Measurements from ENCODE around the gene ATP2B1. TPM values are rescaled to one million over a fixed set of nuclear protein-coding genes. Genes with fewer than 3 reads are reported as not detected.

The ATP2B1 gene
- total RNA-seq, 1 donor: 408 TPM

DNA sequence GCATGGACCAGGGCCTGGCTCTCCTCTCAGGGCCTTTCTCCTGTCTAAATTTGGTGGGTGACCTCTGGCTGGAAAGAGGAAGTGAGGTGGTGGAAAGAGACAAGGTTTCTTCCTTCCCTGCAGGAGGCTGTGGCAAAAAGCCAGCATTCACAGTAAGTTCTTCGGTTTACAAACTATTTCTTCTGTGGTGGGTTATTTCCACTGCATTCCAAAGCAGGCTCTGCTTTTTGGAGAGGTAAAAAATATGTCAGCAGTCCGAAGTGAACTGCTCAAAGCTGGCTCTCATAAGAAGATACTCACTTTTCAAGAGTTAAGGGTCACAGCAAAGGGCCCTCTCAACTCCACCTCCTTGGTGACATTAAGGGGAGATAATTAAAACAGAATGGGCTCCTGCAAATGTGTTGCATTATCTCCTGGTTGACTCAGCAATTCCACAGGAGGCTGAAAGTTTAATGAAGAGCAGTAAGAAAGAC is 133.9 kb downstream of the ATP2B1 start:
- no peak overlapping the region for H3K4me3 ChIP-seq (ENCODE audit: low read length)

DNA sequence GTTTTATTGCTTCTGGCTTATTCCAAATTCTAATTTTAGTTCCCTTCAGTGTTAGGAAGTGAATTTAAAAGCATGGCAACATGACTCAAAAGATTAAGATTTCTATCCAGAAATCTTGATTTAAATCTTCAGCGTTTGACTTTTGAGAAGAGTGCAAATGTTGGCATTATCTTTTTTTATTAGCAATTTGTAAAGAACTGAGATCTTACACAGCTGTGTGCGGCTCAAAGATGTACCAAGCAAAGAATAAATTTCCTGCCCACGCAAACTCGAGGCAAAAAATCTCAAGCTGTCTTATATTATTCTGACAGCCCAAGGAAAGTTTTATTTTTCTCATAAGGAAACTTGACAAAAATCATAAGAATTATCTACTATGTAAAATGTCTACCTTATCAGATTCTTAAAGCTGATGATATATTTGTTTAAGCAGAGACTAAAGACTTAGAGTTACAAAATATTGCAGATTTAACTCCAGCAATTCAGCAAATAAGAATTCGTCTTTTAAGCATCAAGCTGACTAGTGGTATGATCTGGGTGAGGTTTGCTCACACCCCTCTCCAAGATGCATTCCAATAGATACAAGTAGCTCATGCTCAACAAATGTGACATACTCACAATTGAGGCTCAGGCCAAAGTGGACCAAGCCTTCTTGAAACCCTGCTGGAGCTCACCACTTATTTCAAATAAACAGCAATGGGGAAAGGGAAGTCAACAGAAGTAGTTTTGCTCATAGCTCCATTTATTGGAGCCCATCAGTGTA is 135.4 kb downstream of the ATP2B1 start:
- H3K9me3 ChIP-seq (ENCODE audit: low read depth, low read length): no peaks in the 10 kb centered on the region
- no peaks in the 10 kb centered on the region for H3K4me1 ChIP-seq (ENCODE audit: insufficient read depth, low read length)
- no peak overlapping the region for H3K4me3 ChIP-seq (ENCODE audit: low read length)
- no peaks in the 10 kb centered on the region for H3K27me3 ChIP-seq (ENCODE audit: insufficient read depth, low read length)

More for the DNA sequence above, 133.9 kb downstream of the ATP2B1 start:
- no peaks in the 10 kb centered on the region for H3K27me3 ChIP-seq (ENCODE audit: insufficient read depth, low read length)
- H3K9me3 ChIP-seq (ENCODE audit: low read depth, low read length): no peaks in the 10 kb centered on the region
- H3K4me1 ChIP-seq (ENCODE audit: insufficient read depth, low read length): no peaks in the 10 kb centered on the region

DNA sequence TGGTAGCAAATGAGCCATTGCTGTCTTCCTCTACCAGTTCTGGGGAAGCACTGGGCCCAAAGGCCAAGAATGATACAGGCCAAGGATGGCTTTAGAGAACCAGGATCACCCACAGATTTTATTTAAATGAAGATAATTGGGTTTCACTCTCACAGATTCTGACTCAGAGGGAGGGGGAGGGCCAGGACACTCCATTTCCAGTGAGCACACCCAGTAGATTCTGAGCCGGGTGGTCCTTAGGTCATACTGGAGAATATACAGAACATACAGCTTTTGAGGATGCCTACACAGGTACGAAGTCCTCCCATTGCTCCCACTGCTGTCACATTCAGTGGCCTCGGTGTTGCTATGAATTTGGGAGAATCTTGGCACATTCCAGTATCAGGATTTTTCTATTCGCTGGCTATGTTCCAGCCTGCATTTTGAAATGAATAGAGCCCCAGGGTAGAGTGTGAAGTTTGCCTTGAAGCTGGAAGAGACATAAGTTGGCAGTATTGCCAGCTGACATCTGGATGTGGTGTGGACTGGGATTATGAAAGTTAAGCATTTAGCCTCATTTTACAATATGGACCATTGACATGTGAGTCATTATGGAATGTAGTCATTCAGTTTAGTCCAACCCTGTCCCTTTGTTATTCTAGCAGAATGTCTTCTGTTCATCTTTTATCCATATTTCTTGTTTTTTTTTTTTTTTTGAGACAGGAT is 137.0 kb downstream of the ATP2B1 start:
- Histone ChIP-seq H3K9me3 (ENCODE audit: low read depth, low read length) (no peaks in the 10 kb centered on the region), H3K4me1 (ENCODE audit: insufficient read depth, low read length) (no peaks in the 10 kb centered on the region), H3K4me3 (ENCODE audit: low read length) (no peak overlapping the region), H3K27me3 (ENCODE audit: insufficient read depth, low read length) (no peaks in the 10 kb centered on the region)

DNA sequence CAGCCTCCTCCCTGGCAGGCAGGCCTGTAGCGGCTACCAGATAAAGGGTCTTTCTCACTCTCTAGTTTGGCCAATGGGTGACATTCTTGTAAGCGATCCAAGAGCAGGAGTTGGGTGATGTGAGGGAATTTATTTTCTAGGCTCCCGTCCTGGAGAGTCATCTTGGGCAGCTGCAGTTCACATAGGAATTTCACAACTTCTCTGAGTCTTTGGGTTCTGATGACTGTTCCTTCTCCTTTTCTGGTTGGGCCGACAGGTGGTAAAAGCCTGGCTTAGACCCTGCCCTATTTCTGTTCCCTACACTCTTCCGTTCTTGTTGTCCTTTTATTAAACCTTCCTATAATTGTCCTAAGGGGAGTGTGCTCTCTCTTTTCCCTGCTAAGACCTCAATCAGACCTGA is 140.2 kb downstream of the ATP2B1 start:
- no peak overlapping the region for H3K4me3 ChIP-seq (ENCODE audit: low read length)
- H3K4me1 ChIP-seq (ENCODE audit: insufficient read depth, low read length): no peaks in the 10 kb centered on the region
- H3K27me3 ChIP-seq (ENCODE audit: insufficient read depth, low read length): no peaks in the 10 kb centered on the region
- H3K9me3 ChIP-seq (ENCODE audit: low read depth, low read length): no peaks in the 10 kb centered on the region

DNA sequence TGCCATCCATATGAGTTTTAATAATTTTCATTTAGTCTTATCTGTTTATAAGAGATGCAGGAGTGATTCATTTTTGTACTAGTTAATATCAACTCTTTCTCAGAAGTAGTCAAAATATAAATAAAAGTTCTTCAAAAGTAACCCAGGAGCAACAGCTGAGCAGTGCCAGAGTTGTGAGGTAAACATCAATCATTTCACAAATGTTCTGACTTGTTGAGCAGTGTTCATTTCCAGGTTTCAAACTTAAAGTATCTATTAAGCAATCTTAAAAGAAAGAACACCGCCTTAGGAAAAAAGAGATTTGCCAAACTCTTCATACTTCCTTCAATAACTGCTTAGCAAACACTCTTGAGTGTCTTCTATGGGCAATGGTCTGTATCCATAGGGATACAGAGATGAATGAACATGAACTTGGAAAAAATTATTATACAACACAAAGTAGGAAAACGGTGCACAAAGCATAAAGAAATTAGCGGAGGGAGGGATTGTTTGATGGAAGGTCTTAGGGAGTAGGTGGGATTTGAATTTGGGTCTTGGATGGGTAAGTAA is 140.9 kb downstream of the ATP2B1 start:
- Histone ChIP-seq H3K4me3 (ENCODE audit: low read length) (no peak overlapping the region), H3K27me3 (ENCODE audit: insufficient read depth, low read length) (no peaks in the 10 kb centered on the region), H3K4me1 (ENCODE audit: insufficient read depth, low read length) (no peaks in the 10 kb centered on the region), H3K9me3 (ENCODE audit: low read depth, low read length) (no peaks in the 10 kb centered on the region)

DNA sequence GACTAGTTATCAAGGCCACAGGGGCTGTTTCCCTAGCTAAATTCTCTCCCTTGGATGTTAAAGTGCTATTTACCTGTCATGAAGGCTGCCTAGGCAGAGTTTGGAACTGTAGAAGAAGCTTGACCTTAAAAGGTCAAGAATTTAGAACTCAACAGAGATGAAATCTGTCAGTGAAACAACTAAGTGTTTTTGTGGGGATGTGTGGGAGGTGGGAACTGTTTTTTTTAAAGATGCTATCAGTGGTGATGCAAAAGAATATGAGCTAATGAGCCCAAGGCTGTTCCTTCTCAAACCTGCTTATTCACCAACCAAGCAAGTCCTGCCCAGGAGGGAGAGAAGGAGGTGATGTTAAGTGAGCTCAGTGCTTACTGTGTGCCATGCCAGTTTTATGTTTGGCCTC is 142.0 kb downstream of the ATP2B1 start:
- H3K9me3 ChIP-seq (ENCODE audit: low read depth, low read length): no peaks in the 10 kb centered on the region
- H3K4me1 ChIP-seq (ENCODE audit: insufficient read depth, low read length): no peaks in the 10 kb centered on the region
- H3K27me3 ChIP-seq (ENCODE audit: insufficient read depth, low read length): no peaks in the 10 kb centered on the region
- no peak overlapping the region for H3K4me3 ChIP-seq (ENCODE audit: low read length)

DNA sequence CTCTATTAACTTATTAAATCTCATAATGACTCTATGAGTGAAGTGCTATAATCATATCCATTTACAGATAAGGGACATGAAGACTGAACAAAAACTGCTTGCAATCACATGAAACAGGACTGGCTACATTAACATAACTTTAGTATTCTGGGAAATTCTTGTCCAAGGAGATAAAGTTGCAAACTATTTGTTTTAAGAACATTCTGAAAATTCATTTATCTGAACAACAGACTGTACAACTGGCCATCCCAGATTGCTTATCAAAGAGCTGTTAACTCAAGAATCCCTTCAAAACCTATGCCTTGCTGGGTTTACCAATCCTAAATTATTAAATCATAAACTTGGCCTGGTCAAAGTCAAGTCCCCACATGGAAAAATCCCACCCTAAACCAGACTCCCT is 143.6 kb downstream of the ATP2B1 start:
- H3K4me1 ChIP-seq (ENCODE audit: insufficient read depth, low read length): no peaks in the 10 kb centered on the region
- H3K4me3 ChIP-seq (ENCODE audit: low read length): no peak overlapping the region
- H3K9me3 ChIP-seq (ENCODE audit: low read depth, low read length): no peaks in the 10 kb centered on the region
- no peaks in the 10 kb centered on the region for H3K27me3 ChIP-seq (ENCODE audit: insufficient read depth, low read length)

DNA sequence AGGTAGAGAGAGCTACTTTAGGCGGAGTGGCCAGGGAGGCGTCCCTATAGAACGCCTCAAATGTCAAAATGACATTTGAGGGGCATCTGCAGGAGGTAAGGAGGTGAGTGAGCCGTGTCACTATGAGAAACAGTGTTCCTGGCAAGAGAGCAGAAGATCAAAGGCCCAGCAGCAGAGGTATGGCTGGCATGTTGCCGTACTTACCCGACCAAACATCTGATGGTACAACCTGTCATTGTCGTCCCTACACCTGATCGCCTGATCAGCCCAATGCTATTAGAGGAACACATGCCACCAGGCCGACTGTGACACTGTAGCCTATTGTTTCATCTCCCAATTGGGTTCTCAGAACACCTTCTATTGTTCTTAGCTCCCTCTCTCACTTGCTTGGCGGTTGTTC is 148.9 kb downstream of the ATP2B1 start:
- H3K4me1 ChIP-seq (ENCODE audit: insufficient read depth, low read length): no peaks in the 10 kb centered on the region
- H3K9me3 ChIP-seq (ENCODE audit: low read depth, low read length): no peaks in the 10 kb centered on the region
- no peaks in the 10 kb centered on the region for H3K27me3 ChIP-seq (ENCODE audit: insufficient read depth, low read length)
- no peak overlapping the region for H3K4me3 ChIP-seq (ENCODE audit: low read length)

DNA sequence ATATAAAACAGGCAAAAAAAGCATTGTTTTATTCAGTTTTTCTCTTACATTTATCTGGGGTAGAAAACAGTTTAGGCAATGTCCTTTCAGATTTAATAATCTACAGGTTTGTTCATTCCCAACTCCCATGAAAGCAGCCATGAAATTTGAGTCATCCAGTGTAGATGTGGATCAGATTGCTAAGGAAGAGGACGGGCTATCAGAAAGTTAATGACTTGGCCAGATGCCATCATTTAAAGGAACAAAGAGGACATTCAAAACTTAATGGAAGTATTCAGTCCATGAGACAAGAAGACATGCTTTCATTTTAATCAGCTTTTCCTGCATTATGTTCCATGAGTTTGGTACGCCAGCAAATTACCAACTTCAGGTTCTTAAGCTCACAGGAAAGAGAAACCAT is 151.7 kb downstream of the ATP2B1 start:
- Histone ChIP-seq H3K9me3 (ENCODE audit: low read depth, low read length) (no peaks in the 10 kb centered on the region), H3K4me3 (ENCODE audit: low read length) (no peak overlapping the region), H3K4me1 (ENCODE audit: insufficient read depth, low read length) (no peaks in the 10 kb centered on the region), H3K27me3 (ENCODE audit: insufficient read depth, low read length) (no peaks in the 10 kb centered on the region)

DNA sequence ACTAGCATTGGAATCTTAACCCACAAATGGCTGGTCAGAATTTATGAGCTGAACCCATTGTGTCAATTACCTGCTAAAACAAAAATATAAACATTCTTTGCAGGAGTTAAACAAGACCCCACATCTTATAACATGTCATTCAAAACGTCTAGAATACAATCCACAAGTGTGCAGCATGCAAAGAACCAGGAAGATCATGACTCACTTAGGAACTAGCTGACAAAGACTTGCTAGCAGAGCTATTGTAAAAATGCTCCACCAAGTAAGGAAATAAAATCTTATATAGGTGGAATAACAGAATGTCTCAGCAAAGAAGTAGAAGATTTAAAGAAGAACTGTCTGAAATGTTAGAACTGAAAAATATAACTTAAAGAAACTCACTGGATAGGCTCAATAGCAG is 156.3 kb downstream of the ATP2B1 start:
- no peaks in the 10 kb centered on the region for H3K4me1 ChIP-seq (ENCODE audit: insufficient read depth, low read length)
- no peak overlapping the region for H3K4me3 ChIP-seq (ENCODE audit: low read length)
- no peaks in the 10 kb centered on the region for H3K9me3 ChIP-seq (ENCODE audit: low read depth, low read length)

DNA sequence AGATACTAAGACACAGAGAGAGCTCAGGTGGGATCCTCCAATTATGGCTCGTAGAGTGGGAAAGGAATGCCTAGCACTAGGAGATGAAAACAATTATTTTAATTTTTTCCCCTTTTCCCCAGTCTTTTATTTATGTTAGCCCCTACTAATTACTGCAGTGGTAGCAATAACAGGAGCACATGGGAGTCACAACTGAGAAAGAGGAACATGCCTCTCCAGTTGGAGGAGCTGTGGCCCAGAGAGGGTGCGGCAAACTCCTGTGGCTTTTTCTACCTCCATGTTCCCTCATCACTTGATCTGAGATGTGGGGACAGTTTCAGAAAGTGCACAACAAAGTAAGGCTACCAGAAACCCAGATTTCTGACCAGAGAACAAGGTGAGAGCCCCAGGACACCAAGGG is 156.9 kb downstream of the ATP2B1 start:
- Histone ChIP-seq H3K9me3 (ENCODE audit: low read depth, low read length) (no peaks in the 10 kb centered on the region), H3K4me3 (ENCODE audit: low read length) (no peak overlapping the region), H3K27me3 (ENCODE audit: insufficient read depth, low read length) (no peaks in the 10 kb centered on the region), H3K4me1 (ENCODE audit: insufficient read depth, low read length) (no peaks in the 10 kb centered on the region)

More for the DNA sequence above, 156.3 kb downstream of the ATP2B1 start:
- H3K27me3 ChIP-seq (ENCODE audit: insufficient read depth, low read length): no peaks in the 10 kb centered on the region

DNA sequence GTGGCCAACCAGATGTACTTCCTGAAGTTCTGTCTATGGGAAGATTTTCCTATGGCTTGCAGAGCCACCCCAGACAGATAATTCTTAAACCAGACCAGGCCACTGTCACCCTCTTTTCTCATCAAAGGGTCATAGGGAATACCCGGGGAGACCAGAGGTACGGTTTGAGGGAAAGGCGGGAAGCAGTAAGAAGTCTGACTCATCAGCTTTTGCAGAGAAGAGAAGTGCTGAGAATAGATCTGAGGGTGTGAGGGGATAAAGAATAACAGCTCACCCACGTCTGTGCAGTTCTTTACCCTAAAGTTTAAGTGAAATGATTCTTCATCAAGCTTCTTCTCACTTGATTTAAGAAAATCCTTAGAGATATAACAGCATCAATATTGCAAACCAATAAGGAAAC is 161.5 kb downstream of the ATP2B1 start:
- no peaks in the 10 kb centered on the region for H3K4me1 ChIP-seq (ENCODE audit: insufficient read depth, low read length)
- H3K27me3 ChIP-seq (ENCODE audit: insufficient read depth, low read length): no peaks in the 10 kb centered on the region
- no peak overlapping the region for H3K4me3 ChIP-seq (ENCODE audit: low read length)
- no peaks in the 10 kb centered on the region for H3K9me3 ChIP-seq (ENCODE audit: low read depth, low read length)

DNA sequence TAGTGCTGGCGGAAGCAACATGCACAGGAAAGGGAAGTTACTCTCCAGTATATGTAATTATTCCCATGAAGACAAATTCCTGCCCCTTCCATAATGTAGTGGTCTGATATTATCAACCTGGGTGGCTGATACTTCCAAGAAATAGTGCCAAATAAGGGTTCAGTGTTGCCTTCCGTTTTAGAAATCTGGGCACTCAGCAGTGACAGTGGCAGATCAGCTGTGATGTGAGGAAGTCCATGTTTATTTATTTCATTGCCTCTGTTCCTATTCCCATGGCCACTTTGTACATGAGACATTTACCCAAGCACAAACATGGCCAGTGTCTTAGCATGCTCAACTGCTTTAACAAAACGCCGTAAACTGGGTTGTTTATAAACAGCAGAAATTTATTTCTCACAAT is 162.5 kb downstream of the ATP2B1 start:
- Histone ChIP-seq H3K9me3 (ENCODE audit: low read depth, low read length) (no peaks in the 10 kb centered on the region), H3K27me3 (ENCODE audit: insufficient read depth, low read length) (no peaks in the 10 kb centered on the region), H3K4me1 (ENCODE audit: insufficient read depth, low read length) (no peaks in the 10 kb centered on the region), H3K4me3 (ENCODE audit: low read length) (no peak overlapping the region)

DNA sequence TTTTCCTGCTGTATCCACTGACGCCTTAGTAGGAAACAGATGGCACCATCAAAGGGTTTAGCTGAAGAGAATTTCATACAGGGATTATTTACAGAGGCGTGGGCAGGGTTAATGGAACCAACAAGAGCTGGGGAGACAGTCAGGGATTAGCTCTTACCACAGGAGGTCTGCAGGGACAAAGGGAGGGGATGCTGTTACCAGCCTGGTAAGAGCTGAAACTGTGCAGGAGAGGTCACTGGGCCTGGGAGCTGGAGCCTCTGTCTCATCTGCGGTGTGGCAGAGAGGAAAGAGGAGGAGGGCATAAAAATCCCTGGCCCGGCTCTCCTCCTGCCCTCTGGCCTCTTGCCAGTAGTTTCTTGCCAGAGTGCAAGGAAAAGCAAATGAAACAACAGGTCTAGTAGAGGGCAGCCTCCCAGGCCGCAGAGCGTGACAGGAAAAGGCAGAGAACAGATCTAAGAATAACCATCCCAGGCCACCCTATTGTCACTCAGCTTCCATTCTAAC is 163.9 kb downstream of the ATP2B1 start:
- Histone ChIP-seq H3K9me3 (ENCODE audit: low read depth, low read length) (no peaks in the 10 kb centered on the region), H3K27me3 (ENCODE audit: insufficient read depth, low read length) (no peaks in the 10 kb centered on the region)

DNA sequence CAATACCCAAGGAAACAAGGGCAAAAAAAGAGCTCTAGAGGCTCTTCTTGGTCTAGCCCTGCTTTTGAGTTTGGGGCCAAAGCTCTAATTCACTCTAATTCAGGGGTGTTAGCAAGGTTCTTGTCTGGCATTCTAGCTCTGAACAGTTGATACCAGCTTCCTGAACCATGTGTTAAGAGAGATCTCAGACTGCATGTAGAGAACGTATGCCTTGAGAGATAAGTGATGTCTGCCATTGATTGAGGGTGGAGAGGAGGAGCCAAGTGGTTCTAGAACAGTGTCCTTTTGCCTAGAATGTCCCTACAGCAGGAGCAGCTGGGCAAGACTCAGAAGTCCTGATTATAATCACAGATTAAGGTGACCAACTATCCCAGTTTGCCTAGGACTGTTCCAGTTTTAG is 164.6 kb downstream of the ATP2B1 start:
- Histone ChIP-seq H3K4me3 (ENCODE audit: low read length) (no peak overlapping the region), H3K4me1 (ENCODE audit: insufficient read depth, low read length) (no peaks in the 10 kb centered on the region), H3K9me3 (ENCODE audit: low read depth, low read length) (no peaks in the 10 kb centered on the region), H3K27me3 (ENCODE audit: insufficient read depth, low read length) (no peaks in the 10 kb centered on the region)

More for the DNA sequence above, 163.9 kb downstream of the ATP2B1 start:
- Histone ChIP-seq H3K4me1 (ENCODE audit: insufficient read depth, low read length) (no peaks in the 10 kb centered on the region), H3K4me3 (ENCODE audit: low read length) (no peak overlapping the region)

All from mononuclear cell (primary cell).